PC-9 (cell line): ENCODE data around the gene CWH43.

Experiments
- CTCF ChIP-seq: fragments of 200-600 bp; sonication (generic); conservative IDR thresholded peaks from 2 replicates; pipeline ENCODE4 v1.6.1; 2017; ENCODE audit warnings: mixed run types, antibody characterized with exemption, mild to moderate bottlenecking, moderate library complexity
- EZH2 ChIP-seq: fragments of 200-600 bp; sonication (generic); IDR thresholded peaks from 2 replicates; pipeline ENCODE4 v1.8.0; 2017; ENCODE audit warnings: antibody characterized with exemption, low read depth

- TF ChIP-seq CTCF (no peak), EZH2 (no peak)
Measured at GRCh38 chr4:48974979-48975640, 11.0 kb upstream of the CWH43 start.
